Upper lobe of right lung (tissue), 1 donor: ENCODE measurements around the gene KRTAP2-4. TPM values are rescaled to one million over a fixed set of nuclear protein-coding genes. Genes with fewer than 3 reads are reported as not detected.

Source experiments
- ATAC-seq: fragments of 200-7000 bp; cut with Tn5 transposase; one replicate; pipeline ENCODE4 v1.9.1; 2020; ENCODE audit warnings: mild to moderate bottlenecking, moderate library complexity
- DNase-seq: peaks from one replicate; pipeline ENCODE4 v3.0.0-alpha.2; 2020
- H3K27ac ChIP-seq: fragments of 200-600 bp; one replicate; pipeline ENCODE4 v1.8.0; 2022
- H3K27me3 ChIP-seq: fragments of 200-600 bp; one replicate; pipeline ENCODE4 v1.8.0; 2022; ENCODE audit warnings: mild to moderate bottlenecking
- H3K36me3 ChIP-seq: fragments of 200-600 bp; one replicate; pipeline ENCODE4 v1.8.0; 2022
- H3K4me1 ChIP-seq: fragments of 200-600 bp; one replicate; pipeline ENCODE4 v1.8.0; 2022
- H3K4me3 ChIP-seq: fragments of 200-600 bp; one replicate; pipeline ENCODE4 v1.8.0; 2022; ENCODE audit warnings: mild to moderate bottlenecking
- H3K9me3 ChIP-seq: fragments of 200-600 bp; one replicate; pipeline ENCODE4 v1.8.0; 2022
- intact Hi-C: fragments of 100-400 bp; cut with DNase I; formaldehyde crosslinking; loops from one replicate; pipeline ENCODE4 v1.11.0; 2022
- total RNA-seq: library from RNA; stranded (reverse); fragmentation: NEBNext Ultra II Directional; extraction: Animal tissue kit (Norgen Biotek cat#: 25700); gene quantifications from one replicate; pipeline ENCODE4 v1.2.1, GENCODE V29; 2021
- TF ChIP-seq, protein P1 (sequence below): fragments of 200-600 bp; IDR thresholded peaks from one replicate; pipeline ENCODE4 v1.8.0; 2022; ENCODE audit warnings: antibody characterized with exemption
- donor health status: DM: no; HTN: yes; CAD: no; lungs with severe emphysema.

The KRTAP2-4 gene
- total RNA-seq, 1 donor from 2014 or later: not detected

DNA sequence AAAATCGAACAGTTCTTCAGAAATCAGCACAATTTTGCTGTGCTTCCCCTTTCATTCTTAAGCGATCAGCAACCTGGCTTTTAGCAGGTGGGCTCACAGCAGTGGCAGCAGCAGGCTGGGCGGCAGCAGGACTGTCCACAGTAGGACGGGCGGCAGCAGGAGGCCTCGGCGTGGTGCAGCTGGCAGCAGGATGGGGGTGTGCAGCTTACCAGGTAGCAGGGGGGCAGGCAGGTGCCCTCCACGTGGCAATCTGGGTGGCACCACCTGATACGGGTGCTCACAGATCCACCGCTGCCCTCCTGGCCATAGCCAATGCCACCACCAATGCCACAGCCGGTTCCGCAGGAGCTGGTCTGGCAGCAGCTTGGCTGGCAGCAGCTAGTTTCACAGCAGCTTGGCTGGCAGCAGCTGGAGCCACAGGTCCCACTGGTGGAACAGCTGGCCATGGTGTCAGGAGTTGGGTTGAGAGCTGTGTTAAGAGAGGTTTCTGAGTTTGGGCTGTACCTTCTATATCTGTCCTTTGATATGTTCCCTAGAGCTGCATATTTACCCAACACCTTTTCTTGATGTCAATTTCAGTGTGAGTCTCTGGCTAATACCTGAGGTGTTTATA lies 35.9 kb downstream of the KRTAP2-4 start, which contains the start of gene KRTAP1-4:
TSS of gene KRTAP1-4 (minus strand) at position 563 of the 613 bp plus-strand sequence. CDS start at position 446, 117 bp downstream.
- H3K4me1 ChIP-seq: no peaks in the 10 kb centered on the region
- TF ChIP-seq, protein P1, sequence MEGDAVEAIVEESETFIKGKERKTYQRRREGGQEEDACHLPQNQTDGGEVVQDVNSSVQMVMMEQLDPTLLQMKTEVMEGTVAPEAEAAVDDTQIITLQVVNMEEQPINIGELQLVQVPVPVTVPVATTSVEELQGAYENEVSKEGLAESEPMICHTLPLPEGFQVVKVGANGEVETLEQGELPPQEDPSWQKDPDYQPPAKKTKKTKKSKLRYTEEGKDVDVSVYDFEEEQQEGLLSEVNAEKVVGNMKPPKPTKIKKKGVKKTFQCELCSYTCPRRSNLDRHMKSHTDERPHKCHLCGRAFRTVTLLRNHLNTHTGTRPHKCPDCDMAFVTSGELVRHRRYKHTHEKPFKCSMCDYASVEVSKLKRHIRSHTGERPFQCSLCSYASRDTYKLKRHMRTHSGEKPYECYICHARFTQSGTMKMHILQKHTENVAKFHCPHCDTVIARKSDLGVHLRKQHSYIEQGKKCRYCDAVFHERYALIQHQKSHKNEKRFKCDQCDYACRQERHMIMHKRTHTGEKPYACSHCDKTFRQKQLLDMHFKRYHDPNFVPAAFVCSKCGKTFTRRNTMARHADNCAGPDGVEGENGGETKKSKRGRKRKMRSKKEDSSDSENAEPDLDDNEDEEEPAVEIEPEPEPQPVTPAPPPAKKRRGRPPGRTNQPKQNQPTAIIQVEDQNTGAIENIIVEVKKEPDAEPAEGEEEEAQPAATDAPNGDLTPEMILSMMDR: no peak
- DNase-seq (no peak), ATAC-seq (no peak)
- no peak within 1 kb of the TSS for H3K27ac ChIP-seq
- intact Hi-C loops: no loop called here
- no peaks in the 10 kb centered on the region for H3K27me3 ChIP-seq
- H3K36me3 ChIP-seq: no peaks in the 10 kb centered on the region
- H3K4me3 ChIP-seq: no peak within 1 kb of the TSS
- H3K9me3 ChIP-seq: no peaks in the 10 kb centered on the region

DNA sequence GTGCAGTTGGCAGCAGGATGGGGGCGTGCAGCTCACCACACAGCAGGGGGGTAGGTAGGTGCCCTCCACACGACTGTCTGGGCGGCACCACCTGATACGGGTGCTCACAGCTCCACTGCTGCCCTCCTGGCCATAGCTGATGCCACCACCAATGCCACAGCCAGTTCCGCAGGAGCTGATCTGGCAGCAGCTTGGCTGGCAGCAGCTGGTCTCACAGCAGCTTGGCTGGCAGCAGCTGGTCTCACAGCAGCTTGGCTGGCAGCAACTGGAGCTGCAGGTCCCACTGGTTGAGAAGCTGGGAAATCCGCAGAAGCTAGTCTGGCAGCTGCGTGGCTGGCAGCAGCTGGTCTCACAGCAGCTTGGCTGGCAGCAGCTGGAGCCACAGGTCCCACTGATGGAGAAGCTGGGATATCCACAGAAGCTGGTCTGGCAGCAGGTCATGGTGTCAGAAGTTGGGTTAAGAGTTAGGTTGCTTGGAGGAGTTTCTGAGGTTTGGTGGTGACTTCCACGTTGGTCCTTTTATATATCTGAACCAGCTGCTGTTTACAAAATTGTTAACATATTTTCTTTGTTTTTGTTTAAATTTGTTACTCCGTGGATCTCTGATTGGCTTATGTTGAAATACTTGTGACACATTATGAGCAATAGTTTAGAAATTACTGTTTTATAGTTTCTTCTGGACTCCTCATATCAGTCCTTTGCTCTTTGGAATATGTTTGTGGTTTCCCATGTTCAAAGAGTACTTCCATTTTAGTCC lies 38.8 kb downstream of the KRTAP2-4 start, which contains the start of gene KRTAP1-5:
TSS of gene KRTAP1-5 (minus strand) at position 494 of the 757 bp plus-strand sequence. CDS start at position 441, 53 bp downstream.
- H3K4me1 ChIP-seq: no peaks in the 10 kb centered on the region
- peak; percentile 22 for ATAC-seq
- no peaks in the 10 kb centered on the region for H3K9me3 ChIP-seq
- H3K4me3 ChIP-seq: no peak within 1 kb of the TSS
- DNase-seq: no peak
- H3K27ac ChIP-seq: no peak within 1 kb of the TSS
- TF ChIP-seq, protein P1: no peak
- intact Hi-C loops: no loop called here
- peaks cover 5% of the 10 kb centered on the region for H3K27me3 ChIP-seq
- H3K36me3 ChIP-seq: no peaks in the 10 kb centered on the region

DNA sequence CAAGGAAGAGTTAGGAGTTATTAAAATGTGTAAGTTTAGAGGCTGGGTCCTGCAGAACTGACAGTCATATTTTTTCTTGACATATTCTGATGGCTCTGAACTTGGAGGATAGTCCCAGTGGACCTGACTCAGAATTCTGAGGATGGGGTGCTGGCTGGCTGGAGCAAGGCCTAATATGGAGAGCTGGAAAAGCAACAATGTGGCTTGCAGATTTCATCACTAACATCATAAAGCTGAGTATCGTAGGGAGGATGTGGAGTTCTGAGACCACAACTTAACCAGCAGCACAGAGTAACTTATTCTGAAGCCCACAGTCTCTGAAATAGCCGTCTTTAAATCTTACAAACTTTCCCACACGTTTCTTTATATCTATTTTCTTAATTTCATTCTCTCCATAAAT lies 41.0 kb downstream of the KRTAP2-4 start:
- Histone ChIP-seq H3K27ac (no peak overlapping the region), H3K4me3 (no peak overlapping the region), H3K36me3 (no peaks in the 10 kb centered on the region), H3K27me3 (peaks cover 5% of the 10 kb centered on the region), H3K4me1 (no peaks in the 10 kb centered on the region), H3K9me3 (no peaks in the 10 kb centered on the region)
- DNase-seq: no peak
- intact Hi-C loops: no loop called here
- TF ChIP-seq, protein P1: no peak
- ATAC-seq: no peak

DNA sequence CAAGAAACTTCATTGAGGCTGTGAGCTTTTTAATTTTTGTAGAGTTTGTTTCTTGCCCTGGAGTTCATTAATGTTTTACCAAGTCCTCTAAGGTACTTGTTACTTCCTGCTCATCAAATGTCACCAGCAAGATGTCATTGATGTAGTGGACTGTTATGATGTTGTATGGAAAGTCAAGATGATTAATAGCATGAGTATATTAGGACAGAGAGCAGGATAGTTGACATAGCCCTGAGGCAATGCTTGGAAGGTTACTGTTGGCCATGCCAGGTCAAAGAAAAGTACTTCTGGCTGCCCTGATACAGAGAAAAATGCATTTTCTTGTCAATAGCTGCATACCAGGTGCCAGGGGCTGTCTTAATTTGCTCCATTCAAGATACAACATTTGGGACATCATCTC lies 45.3 kb downstream of the KRTAP2-4 start:
- Histone ChIP-seq H3K9me3 (no peaks in the 10 kb centered on the region), H3K27ac (no peak overlapping the region), H3K36me3 (no peaks in the 10 kb centered on the region), H3K4me3 (no peak overlapping the region), H3K4me1 (no peaks in the 10 kb centered on the region), H3K27me3 (peaks cover 5% of the 10 kb centered on the region)
- intact Hi-C loops: no loop called here
- DNase-seq: no peak
- TF ChIP-seq, protein P1: no peak
- no peak for ATAC-seq

DNA sequence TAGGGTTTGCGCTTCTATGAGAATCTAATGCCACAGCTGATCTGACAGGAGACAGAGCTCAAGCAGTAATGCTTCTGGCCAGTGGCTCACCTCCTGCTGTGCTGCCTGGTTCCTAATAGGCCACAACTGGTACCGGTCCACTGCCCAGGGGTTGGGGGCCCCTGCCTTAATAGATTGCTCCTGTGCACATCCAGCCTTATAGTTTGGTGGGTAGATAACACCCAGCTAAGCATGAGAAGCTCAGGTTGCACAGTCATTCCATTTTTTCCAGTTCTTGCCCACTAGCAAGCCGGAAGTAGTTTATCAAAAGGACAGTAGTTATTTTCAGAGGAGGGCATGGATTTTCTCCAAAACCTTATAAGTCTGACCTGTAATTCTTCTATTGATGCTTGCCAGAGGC lies 46.3 kb downstream of the KRTAP2-4 start:
- no peak overlapping the region for H3K27ac ChIP-seq
- H3K4me1 ChIP-seq: no peaks in the 10 kb centered on the region
- peaks cover 5% of the 10 kb centered on the region for H3K27me3 ChIP-seq
- ATAC-seq: no peak
- DNase-seq: no peak
- H3K36me3 ChIP-seq: no peaks in the 10 kb centered on the region
- TF ChIP-seq, protein P1: no peak
- intact Hi-C loops: no loop called here
- no peaks in the 10 kb centered on the region for H3K9me3 ChIP-seq
- H3K4me3 ChIP-seq: no peak overlapping the region
